Stimulated activated CD4-positive, alpha-beta T cell treated with anti-CD3 and anti-CD28 coated beads, Interleukin-2, amount 100 ng/mL, for 4 hours (primary cell): ENCODE data around the gene CTDSPL.
"Not testable (repeated sequence)": the region's sequence is repeated elsewhere in the genome, so short reads cannot be mapped to it uniquely, and the experiment has no call there.

ENCODE experiments used
- DNase-seq: peaks from one replicate; pipeline ENCODE4 v3.0.0-alpha.2; 2020; ENCODE audit warnings: low read depth

Gene CTDSPL

GRCh38 chr3:38019658-38020341, 158.1 kb downstream of the CTDSPL start:
- no peak for DNase-seq

- no peak for DNase-seq
Measured at GRCh38 chr3:38020342-38020726, 158.7 kb downstream of the CTDSPL start.

- no peak for DNase-seq
Measured at GRCh38 chr3:38021196-38021595, 159.5 kb downstream of the CTDSPL start.

DNA sequence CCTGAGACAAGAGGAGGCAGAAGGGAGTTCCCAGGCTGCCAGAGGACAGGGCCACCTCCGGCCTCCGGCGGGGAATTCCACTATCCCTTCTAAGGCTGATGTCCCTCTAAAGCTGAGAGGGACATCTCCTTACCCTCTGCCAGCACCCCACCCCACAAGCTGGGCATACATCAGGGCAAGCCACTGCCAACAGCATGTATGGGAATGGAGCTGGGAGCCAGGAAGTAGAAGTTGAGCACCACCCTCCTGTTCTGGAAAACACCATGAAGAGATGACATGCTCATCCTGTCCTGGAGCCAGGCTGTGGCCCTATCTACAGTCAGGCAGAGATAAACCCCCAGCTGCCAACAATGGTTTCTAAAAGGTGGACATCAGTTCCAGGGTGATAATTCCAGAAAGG, 160.6 kb downstream of the CTDSPL start:
- no peak for DNase-seq

GRCh38 chr3:38022896-38023709, 161.4 kb downstream of the CTDSPL start:
- no peak for DNase-seq

- DNase-seq, result no peak
Measured at GRCh38 chr3:38026856-38027255, 165.2 kb downstream of the CTDSPL start.

DNA sequence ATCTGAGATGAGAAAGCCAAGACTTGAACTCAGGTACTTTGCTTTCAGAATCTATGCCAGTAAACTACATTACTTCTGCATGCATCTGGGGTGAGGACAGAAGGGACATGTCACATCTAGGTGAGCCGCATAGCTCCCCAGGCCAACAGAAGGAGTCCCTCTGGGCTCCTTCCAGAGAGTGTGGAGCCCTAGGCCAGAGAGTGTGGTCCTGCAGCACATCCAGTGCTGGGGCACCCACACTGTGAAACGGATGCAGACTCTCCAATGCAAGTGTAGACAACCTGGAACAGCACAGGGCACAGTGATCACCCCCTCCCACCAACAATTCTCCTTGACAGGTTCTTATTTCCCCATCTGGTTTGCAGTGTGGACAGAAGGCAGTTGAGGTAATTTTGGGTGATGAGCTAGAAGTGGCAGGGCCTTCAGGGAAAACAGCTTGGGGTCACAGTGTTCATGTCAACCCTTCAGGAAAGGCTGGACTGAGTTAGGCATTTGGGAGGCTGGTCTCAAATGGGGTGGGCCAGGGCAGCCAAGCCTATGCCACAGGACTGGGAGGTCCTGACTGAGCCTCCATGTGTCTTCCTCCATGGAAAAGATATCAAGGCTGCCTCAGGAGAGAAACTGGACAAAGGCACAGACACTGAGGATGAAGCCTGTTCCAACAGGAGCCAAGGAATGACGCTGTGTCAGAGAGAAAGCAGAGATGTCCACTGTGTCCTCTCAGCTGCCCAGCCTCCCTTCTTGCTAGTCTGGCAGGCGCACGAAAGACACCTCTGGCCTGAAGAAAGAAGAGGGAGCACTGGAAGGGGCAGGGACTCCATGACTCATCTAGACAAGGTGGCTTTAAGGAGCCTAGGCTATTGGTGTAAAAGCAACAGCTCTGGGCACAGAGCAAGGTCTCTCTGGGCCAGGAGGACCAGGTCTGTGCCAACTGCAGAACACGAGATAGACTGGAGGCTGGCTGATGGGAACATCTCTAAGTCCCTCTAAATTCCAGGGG, 166.1 kb downstream of the CTDSPL start:
- DNase-seq, result no peak

DNA sequence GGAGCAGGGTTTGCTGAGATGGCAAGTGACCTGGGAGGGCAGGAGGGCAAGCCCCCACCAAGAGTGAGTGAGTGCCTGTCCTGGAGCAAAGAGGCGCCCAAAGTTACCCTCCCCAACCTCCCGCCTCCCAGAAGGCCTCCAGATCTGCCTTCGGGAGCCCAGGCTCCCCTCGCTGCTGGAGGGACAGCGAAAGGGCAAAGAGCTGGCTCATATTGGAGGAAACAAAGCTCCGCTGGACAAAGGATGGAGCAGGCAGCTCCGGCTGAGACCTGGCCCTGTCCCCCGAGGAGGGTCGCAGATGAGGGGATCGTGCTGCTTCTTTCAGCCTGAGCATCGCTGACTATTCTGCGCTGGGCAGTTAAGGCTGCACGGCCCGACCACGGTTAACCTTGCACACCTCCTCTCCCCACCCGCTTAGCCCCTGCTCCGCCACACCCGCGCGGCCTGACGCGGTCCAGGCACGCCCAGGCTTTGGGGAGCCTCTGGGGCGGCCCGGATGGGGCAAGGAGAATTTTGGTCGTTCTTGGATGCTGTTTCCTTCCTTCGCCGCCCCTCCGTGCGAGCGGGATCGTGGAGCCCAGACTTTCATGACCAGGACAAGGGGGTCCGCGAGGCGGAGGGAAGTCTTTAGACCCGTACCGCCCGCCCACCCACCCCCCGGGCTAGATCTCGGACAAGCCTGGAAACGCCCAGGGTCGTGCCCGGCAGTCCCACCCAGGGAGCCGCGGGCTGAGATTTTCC, 167.1 kb downstream of the CTDSPL start:
- no peak for DNase-seq

GRCh38 chr3:38029400-38030125, 167.9 kb downstream of the CTDSPL start, which contains the start of gene PLCD1:
Gene PLCD1 (minus strand): TSS chr3:38029642. CDS start chr3:38029539, 103 bp downstream.
- no peak for DNase-seq

GRCh38 chr3:38030126-38031021, 168.7 kb downstream of the CTDSPL start:
- DNase-seq, result no peak

DNA sequence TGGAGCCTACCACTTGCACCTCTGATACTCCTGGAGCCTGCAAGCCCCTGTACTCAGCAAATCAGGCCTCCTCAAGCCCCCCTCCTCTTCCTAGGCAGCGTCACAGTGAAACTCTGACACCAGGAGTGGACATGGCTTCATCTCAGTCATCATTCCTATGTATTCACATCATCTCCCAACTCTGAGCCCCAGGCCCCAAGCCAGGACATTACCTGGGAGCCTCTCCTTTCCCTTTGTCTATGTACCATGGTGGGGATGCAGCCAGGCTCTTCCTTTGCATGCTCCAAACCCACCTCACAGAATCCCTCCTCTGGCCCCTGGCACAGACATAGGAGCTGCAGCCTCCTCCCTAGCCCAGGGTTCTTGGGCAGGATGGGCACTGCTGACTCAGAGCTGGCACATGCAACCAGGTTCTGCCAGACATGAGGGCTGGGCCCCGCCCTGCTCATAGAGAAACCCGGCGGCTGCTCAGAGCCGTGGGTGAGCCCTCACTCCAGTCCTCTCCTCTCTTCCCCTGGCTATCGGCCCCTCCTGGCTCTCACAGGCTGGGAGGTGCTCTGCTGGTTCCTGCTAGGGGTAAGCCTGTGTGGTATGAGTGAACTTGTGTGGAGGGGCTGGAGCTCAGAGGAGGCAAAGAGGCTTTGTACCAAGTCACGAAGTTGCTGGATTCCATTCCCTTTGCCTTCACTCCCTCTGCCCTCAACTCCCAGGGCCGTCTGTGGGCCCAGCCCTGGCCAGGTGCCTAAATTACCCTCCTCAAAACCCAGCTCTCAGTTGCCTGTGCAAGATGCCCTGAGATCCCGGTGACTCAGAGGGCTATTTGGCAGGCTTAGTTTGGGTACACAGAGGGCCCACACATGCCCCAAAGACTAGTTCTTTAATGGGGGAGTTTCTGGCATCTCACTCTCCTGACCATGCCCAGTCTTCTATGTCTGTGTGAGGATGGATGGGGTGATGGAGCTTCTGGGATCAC, 169.6 kb downstream of the CTDSPL start:
- peak; percentile 58 for DNase-seq

DNA sequence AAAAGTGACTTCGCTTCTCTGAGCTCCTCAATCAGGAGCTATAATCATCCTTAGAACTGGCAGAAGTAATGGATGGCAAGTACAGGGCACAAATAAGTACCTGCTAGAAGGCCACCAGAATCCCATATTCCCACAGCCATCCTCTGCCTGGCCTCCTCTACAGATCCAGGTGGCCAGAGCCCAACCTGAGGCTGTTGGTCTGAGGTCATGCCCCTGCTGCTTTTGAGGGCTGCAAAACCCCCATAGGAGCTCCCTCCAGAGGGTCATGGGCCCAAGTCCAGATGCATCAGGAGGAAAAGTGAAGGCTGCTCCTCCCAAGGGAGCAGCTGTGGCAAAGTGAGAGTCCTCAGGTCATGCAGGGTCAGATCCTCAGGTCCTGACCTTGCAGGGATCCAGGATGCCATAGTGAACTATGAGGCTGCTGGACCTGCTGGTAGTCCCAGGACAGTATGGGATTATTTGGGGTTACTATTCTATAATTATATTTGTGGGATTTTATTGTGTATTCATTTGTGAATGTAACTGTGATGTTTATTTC, 170.7 kb downstream of the CTDSPL start:
- DNase-seq, result no peak

- not testable (repeated sequence) for DNase-seq
Measured at GRCh38 chr3:38033586-38033985, 171.9 kb downstream of the CTDSPL start.
